HepG2 (cell line): ENCODE results near the gene ZNF326. TPM values are rescaled to one million over a fixed set of nuclear protein-coding genes. Genes with fewer than 3 reads are reported as not detected.

Experiments used
- CCAR2 ChIP-seq: fragments of 200-400 bp; formaldehyde crosslinking; optimal IDR thresholded peaks from 2 replicates; pipeline ENCODE3; 2018; ENCODE audit warnings: low read depth, mild to moderate bottlenecking, low read length, moderate library complexity
- DDIT3 ChIP-seq: sonication (generic); formaldehyde crosslinking; IDR thresholded peaks from 2 replicates; pipeline ENCODE4 v1.4.0; 2020; ENCODE audit warnings: mild to moderate bottlenecking, missing genetic modification reagents
- EP300 ChIP-seq, 3 experiments: sonication (generic) in 1 of 3; formaldehyde crosslinking in 1 of 3; IDR thresholded peaks; 2 replicates each; pipeline versions ENCODE4 v1.5.1 to v1.6.1; 2011 to 2020; ENCODE audit warnings: low read depth in 2 of 3, low read length in 2 of 3, borderline replicate concordance in 1 of 3, improper control_type of control experiment in 1 of 3, mild to moderate bottlenecking in 1 of 3, missing genetic modification reagents in 1 of 3, moderate library complexity in 1 of 3
- HNF4A ChIP-seq: sonication (generic); formaldehyde crosslinking; IDR thresholded peaks from 2 replicates; pipeline ENCODE4 v1.4.0; 2020; ENCODE audit warnings: missing genetic modification reagents
- KDM5B ChIP-seq: sonication (generic); formaldehyde crosslinking; IDR thresholded peaks from 2 replicates; pipeline ENCODE4 v1.4.0; 2020; ENCODE audit warnings: missing genetic modification reagents, mild to moderate bottlenecking, borderline replicate concordance
- KLF6 ChIP-seq: IDR thresholded peaks from 2 replicates; pipeline ENCODE4 v1.8.0; 2016; ENCODE audit warnings: missing biosample characterization, missing genetic modification reagents
- SP5 ChIP-seq: IDR thresholded peaks from 2 replicates; pipeline ENCODE4 v1.6.1; 2016; ENCODE audit warnings: low read depth, borderline replicate concordance
- THYN1 ChIP-seq: sonication (generic); formaldehyde crosslinking; IDR thresholded peaks from 2 replicates; pipeline ENCODE4 v1.8.1; 2023; ENCODE audit warnings: low read depth, mild to moderate bottlenecking, moderate library complexity, missing genetic modification reagents, borderline replicate concordance
- ZFP82 ChIP-seq: sonication (generic); formaldehyde crosslinking; IDR thresholded peaks from 2 replicates; pipeline ENCODE4 v1.5.1; 2020; ENCODE audit warnings: mild to moderate bottlenecking, missing genetic modification reagents, borderline replicate concordance
- ZNF232 ChIP-seq: sonication (generic); formaldehyde crosslinking; IDR thresholded peaks from 2 replicates; pipeline ENCODE4 v1.4.0; 2020; ENCODE audit warnings: missing genetic modification reagents, borderline replicate concordance
- ZNF792 ChIP-seq: IDR thresholded peaks from 2 replicates; pipeline ENCODE4 v1.6.1; 2016
- ZSCAN31 ChIP-seq: sonication (generic); formaldehyde crosslinking; IDR thresholded peaks from 2 replicates; pipeline ENCODE4 v1.5.0; 2020; ENCODE audit warnings: low read depth, mild to moderate bottlenecking, missing genetic modification reagents
- polyA plus RNA-seq, 8 experiments: library from polyadenylated mRNA; depleted of rRNA in 3 of 8; stranded (reverse) in 7 of 8; unstranded in 1 of 8; fragments of >200 nt; fragmentation: Illumina TruSeq in 4 of 8; extraction: Trizol in 4 of 8; gene quantifications; 2 replicates each; pipeline versions ENCODE4 v1.2.1 to v1.2.3, GENCODE V29; 2011 to 2016; ENCODE audit warnings: low read depth in 4 of 8, missing spikeins in 1 of 8, mixed read lengths in 1 of 8; ENCODE audit not compliant: insufficient read depth in 1 of 8
- total RNA-seq, 5 experiments: library from RNA; depleted of rRNA; stranded (reverse); fragments of >200 nt; fragmentation: Illumina TruSeq; extraction: Trizol; gene quantifications; 2 replicates each; pipeline ENCODE4 v1.2.3, GENCODE V29; 2016; ENCODE audit warnings: low read depth in 1 of 5
- TF ChIP-seq, protein P1 (sequence below): sonication (generic); formaldehyde crosslinking; IDR thresholded peaks from 2 replicates; pipeline ENCODE4 v1.4.0; 2020; ENCODE audit warnings: missing genetic modification reagents
- TF ChIP-seq, protein P2 (sequence below): sonication (generic); formaldehyde crosslinking; IDR thresholded peaks from 2 replicates; pipeline ENCODE4 v1.5.0; 2020; ENCODE audit warnings: mild to moderate bottlenecking, missing genetic modification reagents, borderline replicate concordance

ZNF326 gene
- total and polyA plus RNA-seq, 2 of the 13 experiments (the other 11 are each of a cell fraction or from before 2014, with no cell fraction given): 6.3 to 16.4 TPM

GRCh38 chr1:90046635-90047034 lies 51.7 kb downstream of the ZNF326 start (continued):
- TF ChIP-seq, protein P1, sequence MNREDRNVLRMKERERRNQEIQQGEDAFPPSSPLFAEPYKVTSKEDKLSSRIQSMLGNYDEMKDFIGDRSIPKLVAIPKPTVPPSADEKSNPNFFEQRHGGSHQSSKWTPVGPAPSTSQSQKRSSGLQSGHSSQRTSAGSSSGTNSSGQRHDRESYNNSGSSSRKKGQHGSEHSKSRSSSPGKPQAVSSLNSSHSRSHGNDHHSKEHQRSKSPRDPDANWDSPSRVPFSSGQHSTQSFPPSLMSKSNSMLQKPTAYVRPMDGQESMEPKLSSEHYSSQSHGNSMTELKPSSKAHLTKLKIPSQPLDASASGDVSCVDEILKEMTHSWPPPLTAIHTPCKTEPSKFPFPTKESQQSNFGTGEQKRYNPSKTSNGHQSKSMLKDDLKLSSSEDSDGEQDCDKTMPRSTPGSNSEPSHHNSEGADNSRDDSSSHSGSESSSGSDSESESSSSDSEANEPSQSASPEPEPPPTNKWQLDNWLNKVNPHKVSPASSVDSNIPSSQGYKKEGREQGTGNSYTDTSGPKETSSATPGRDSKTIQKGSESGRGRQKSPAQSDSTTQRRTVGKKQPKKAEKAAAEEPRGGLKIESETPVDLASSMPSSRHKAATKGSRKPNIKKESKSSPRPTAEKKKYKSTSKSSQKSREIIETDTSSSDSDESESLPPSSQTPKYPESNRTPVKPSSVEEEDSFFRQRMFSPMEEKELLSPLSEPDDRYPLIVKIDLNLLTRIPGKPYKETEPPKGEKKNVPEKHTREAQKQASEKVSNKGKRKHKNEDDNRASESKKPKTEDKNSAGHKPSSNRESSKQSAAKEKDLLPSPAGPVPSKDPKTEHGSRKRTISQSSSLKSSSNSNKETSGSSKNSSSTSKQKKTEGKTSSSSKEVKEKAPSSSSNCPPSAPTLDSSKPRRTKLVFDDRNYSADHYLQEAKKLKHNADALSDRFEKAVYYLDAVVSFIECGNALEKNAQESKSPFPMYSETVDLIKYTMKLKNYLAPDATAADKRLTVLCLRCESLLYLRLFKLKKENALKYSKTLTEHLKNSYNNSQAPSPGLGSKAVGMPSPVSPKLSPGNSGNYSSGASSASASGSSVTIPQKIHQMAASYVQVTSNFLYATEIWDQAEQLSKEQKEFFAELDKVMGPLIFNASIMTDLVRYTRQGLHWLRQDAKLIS (CRISPR knock-in tag): no peak
- TF ChIP-seq HNF4A (CRISPR knock-in tag): no peak
- no peak for TF ChIP-seq ZSCAN31 (CRISPR knock-in tag)
- no peak for TF ChIP-seq DDIT3 (CRISPR knock-in tag)
- no peak for TF ChIP-seq KDM5B (CRISPR knock-in tag)
- TF ChIP-seq EP300 (IDR thresholded peaks at IDR 0.05; ENCODE audit: low read depth in 2 of 2, low read length in 2 of 2): no peak
- no peak for TF ChIP-seq EP300 (CRISPR knock-in tag; IDR thresholded peaks at IDR 0.05; ENCODE audit: borderline replicate concordance)
- TF ChIP-seq ZNF232 (CRISPR knock-in tag): no peak
- no peak for TF ChIP-seq SP5 (CRISPR knock-in tag)
- no peak for TF ChIP-seq ZFP82 (CRISPR knock-in tag)
- TF ChIP-seq KLF6 (CRISPR knock-in tag): no peak
- no peak for TF ChIP-seq THYN1
- TF ChIP-seq ZNF792 (CRISPR knock-in tag): no peak
- no peak for TF ChIP-seq CCAR2
- TF ChIP-seq, protein P2, sequence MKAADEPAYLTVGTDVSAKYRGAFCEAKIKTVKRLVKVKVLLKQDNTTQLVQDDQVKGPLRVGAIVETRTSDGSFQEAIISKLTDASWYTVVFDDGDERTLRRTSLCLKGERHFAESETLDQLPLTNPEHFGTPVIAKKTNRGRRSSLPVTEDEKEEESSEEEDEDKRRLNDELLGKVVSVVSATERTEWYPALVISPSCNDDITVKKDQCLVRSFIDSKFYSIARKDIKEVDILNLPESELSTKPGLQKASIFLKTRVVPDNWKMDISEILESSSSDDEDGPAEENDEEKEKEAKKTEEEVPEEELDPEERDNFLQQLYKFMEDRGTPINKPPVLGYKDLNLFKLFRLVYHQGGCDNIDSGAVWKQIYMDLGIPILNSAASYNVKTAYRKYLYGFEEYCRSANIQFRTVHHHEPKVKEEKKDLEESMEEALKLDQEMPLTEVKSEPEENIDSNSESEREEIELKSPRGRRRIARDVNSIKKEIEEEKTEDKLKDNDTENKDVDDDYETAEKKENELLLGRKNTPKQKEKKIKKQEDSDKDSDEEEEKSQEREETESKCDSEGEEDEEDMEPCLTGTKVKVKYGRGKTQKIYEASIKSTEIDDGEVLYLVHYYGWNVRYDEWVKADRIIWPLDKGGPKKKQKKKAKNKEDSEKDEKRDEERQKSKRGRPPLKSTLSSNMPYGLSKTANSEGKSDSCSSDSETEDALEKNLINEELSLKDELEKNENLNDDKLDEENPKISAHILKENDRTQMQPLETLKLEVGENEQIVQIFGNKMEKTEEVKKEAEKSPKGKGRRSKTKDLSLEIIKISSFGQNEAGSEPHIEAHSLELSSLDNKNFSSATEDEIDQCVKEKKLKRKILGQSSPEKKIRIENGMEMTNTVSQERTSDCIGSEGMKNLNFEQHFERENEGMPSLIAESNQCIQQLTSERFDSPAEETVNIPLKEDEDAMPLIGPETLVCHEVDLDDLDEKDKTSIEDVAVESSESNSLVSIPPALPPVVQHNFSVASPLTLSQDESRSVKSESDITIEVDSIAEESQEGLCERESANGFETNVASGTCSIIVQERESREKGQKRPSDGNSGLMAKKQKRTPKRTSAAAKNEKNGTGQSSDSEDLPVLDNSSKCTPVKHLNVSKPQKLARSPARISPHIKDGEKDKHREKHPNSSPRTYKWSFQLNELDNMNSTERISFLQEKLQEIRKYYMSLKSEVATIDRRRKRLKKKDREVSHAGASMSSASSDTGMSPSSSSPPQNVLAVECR (CRISPR knock-in tag): no peak
- TF ChIP-seq, all 625 proteins: peak for 0
